SU-DHL-6 (cell line): Measurements from ENCODE around the gene ZFYVE1.

Experiments
- H2AFZ ChIP-seq: fragments of 200-600 bp; sonication (generic); 2 replicates; pipeline ENCODE4 v1.6.1; 2014; ENCODE audit warnings: low read depth, mild to moderate bottlenecking, moderate library complexity, mixed read lengths, antibody characterized with exemption, low read length; ENCODE audit not compliant: severe bottlenecking
- H3F3A ChIP-seq: fragments of 200-600 bp; shearing (Covaris generic); 2 replicates; pipeline ENCODE4 v1.6.0; 2016; ENCODE audit warnings: antibody characterized with exemption, mild to moderate bottlenecking; ENCODE audit not compliant: insufficient read depth
- H3K27ac ChIP-seq: fragments of 200-600 bp; sonication (generic); 2 replicates; pipeline ENCODE4 v1.5.1; 2016; ENCODE audit warnings: low read depth, mild to moderate bottlenecking, low read length, moderate library complexity, mixed read lengths
- H3K27me3 ChIP-seq: fragments of 200-600 bp; sonication (generic), shearing (Covaris generic); 2 replicates; pipeline ENCODE4 v1.6.0; 2014; ENCODE audit warnings: mild to moderate bottlenecking, low read length
- H3K36me3 ChIP-seq: fragments of 200-600 bp; sonication (generic); 2 replicates; pipeline ENCODE4 v1.6.1; 2014; ENCODE audit warnings: mild to moderate bottlenecking, low read length, mixed read lengths
- H3K4me2 ChIP-seq: fragments of 300-600, 200-600 bp; shearing (Covaris generic), sonication (generic); 2 replicates; pipeline ENCODE4 v1.6.0; 2014; ENCODE audit warnings: low read length, low read depth, mild to moderate bottlenecking; ENCODE audit not compliant: poor library complexity, severe bottlenecking
- H3K4me3 ChIP-seq: fragments of 200-600 bp; sonication (generic); 2 replicates; pipeline ENCODE4 v1.5.1; 2014; ENCODE audit warnings: antibody characterized with exemption, low read length, mild to moderate bottlenecking, mixed read lengths; ENCODE audit not compliant: insufficient read depth, poor library complexity, severe bottlenecking
- H3K79me2 ChIP-seq: fragments of 200-600 bp; sonication (generic); 2 replicates; pipeline ENCODE4 v1.6.1; 2014; ENCODE audit warnings: mild to moderate bottlenecking, low read length, moderate library complexity; ENCODE audit not compliant: insufficient read depth
- H3K9ac ChIP-seq: fragments of 200-600 bp; sonication (generic); 2 replicates; pipeline ENCODE4 v1.7.0; 2014; ENCODE audit warnings: mild to moderate bottlenecking, low read length
- H3K9me2 ChIP-seq: fragments of 200-600 bp; sonication (generic); replicated peaks from 2 replicates; pipeline ENCODE4 v1.6.1; 2014; ENCODE audit warnings: low read length; ENCODE audit not compliant: insufficient read depth
- H3K9me3 ChIP-seq: fragments of 200-600 bp; sonication (generic); 2 replicates; pipeline ENCODE4 v1.6.1; 2014; ENCODE audit warnings: low read length, mixed read lengths; ENCODE audit not compliant: insufficient read depth
- H4K20me1 ChIP-seq: fragments of 200-600 bp; sonication (generic); 2 replicates; pipeline ENCODE4 v1.6.1; 2014; ENCODE audit warnings: low read depth, mild to moderate bottlenecking, antibody characterized with exemption, low read length, moderate library complexity, mixed read lengths
- CTCF ChIP-seq: fragments of 200-600 bp; sonication (generic); IDR thresholded peaks from one replicate; pipeline ENCODE4 v1.5.1; 2017; ENCODE audit warnings: antibody characterized with exemption, mild to moderate bottlenecking, low read length, moderate library complexity; ENCODE audit not compliant: insufficient read depth, poor library complexity, severe bottlenecking
- EZH2phosphoT487 ChIP-seq: fragments of 200-600 bp; sonication (generic), shearing (Covaris generic); conservative IDR thresholded peaks from 2 replicates; pipeline ENCODE4 v1.6.1; 2018; ENCODE audit warnings: mild to moderate bottlenecking, antibody characterized with exemption, low read length, moderate library complexity, mixed read lengths

The ZFYVE1 gene

DNA sequence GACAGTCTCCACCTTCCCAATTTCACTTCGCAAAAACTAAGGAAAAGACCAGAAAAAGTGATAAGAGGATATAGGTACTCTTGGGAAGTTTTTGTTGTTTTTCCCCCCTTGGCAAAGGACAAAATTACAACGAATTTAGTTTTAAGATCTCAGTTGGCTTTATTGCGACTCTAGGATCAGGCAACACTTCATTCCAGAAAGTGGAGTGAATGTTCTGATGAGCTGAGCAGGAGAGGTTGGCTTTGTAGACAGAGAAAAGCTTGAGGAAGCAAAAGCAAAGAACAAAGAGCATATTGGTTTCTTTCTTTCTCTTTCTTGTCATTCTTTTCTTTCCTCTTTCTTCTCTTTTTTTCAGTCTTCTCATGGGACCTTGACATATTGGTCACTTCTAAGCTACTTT, 640 bp upstream of the ZFYVE1 start:
- Histone ChIP-seq H3K4me3 (peak overlapping the region; percentile 92), H3K27me3 (no peaks in the 10 kb centered on the region), H3K9me3 (no peaks in the 10 kb centered on the region), H2AFZ (peak overlapping the region; percentile 90), H3K9ac (peak overlapping the region; percentile 64), H3K36me3 (peaks cover 5% of the 10 kb centered on the region), H3K79me2 (peaks cover 6% of the 10 kb centered on the region; the same call in 1 of the 2 replicates), H4K20me1 (no peaks in the 10 kb centered on the region), H3K27ac (0 out of 2 replicates have a peak overlapping the region, but pooled peaks have one; percentile 1), H3F3A (0 out of 2 replicates have a peak, but pooled peaks cover 4% of the 10 kb centered on the region), H3K9me2 (no peaks in the 10 kb centered on the region), H3K4me2 (peak overlapping the region; percentile 89)
- TF ChIP-seq EZH2phosphoT487 (no peak), CTCF (no peak)

- Histone ChIP-seq H3K4me2 (peak overlapping the region; percentile 98), H3K9ac (peak overlapping the region; percentile 64), H3K27ac (no peak overlapping the region), H3K36me3 (peaks cover 13% of the 10 kb centered on the region), H4K20me1 (no peaks in the 10 kb centered on the region), H3F3A (0 out of 2 replicates have a peak, but pooled peaks cover 4% of the 10 kb centered on the region), H3K9me3 (no peaks in the 10 kb centered on the region), H3K79me2 (peaks cover 12% of the 10 kb centered on the region; the same call in 1 of the 2 replicates), H2AFZ (peak overlapping the region; percentile 51), H3K4me3 (peak overlapping the region; percentile 92), H3K27me3 (no peaks in the 10 kb centered on the region), H3K9me2 (no peaks in the 10 kb centered on the region)
- TF ChIP-seq EZH2phosphoT487 (no peak), CTCF (no peak)
Measured at GRCh38 chr14:73026243-73026844, 562 bp downstream of the ZFYVE1 start.

GRCh38 chr14:73025544-73025943, 1.4 kb downstream of the ZFYVE1 start:
- no peak overlapping the region for H3K4me3 ChIP-seq

More at GRCh38 chr14:73025544-73025943, 1.4 kb downstream of the ZFYVE1 start:
- Histone ChIP-seq H3K9me3 (no peaks in the 10 kb centered on the region), H3K79me2 (peaks cover 12% of the 10 kb centered on the region; the same call in 1 of the 2 replicates), H3K27me3 (no peaks in the 10 kb centered on the region), H3F3A (0 out of 2 replicates have a peak, but pooled peaks cover 4% of the 10 kb centered on the region), H3K27ac (no peak overlapping the region), H2AFZ (no peak overlapping the region), H3K9me2 (no peaks in the 10 kb centered on the region), H3K9ac (peak overlapping the region; percentile 64; the same call in 1 of the 2 replicates), H3K4me2 (peak overlapping the region; percentile 98), H3K36me3 (peaks cover 13% of the 10 kb centered on the region), H4K20me1 (no peaks in the 10 kb centered on the region)
- TF ChIP-seq CTCF (no peak), EZH2phosphoT487 (no peak)
